NAMALWA (cell line): ENCODE data around the gene MAP3K7.
"Not testable (repeated sequence)": the region's sequence is repeated elsewhere in the genome, so short reads cannot be mapped to it uniquely, and the experiment has no call there.

Source experiments
- DNase-seq: peaks from one replicate; pipeline ENCODE4 v3.0.0-alpha.2; 2015; ENCODE audit warnings: low spot score

MAP3K7 gene

DNA sequence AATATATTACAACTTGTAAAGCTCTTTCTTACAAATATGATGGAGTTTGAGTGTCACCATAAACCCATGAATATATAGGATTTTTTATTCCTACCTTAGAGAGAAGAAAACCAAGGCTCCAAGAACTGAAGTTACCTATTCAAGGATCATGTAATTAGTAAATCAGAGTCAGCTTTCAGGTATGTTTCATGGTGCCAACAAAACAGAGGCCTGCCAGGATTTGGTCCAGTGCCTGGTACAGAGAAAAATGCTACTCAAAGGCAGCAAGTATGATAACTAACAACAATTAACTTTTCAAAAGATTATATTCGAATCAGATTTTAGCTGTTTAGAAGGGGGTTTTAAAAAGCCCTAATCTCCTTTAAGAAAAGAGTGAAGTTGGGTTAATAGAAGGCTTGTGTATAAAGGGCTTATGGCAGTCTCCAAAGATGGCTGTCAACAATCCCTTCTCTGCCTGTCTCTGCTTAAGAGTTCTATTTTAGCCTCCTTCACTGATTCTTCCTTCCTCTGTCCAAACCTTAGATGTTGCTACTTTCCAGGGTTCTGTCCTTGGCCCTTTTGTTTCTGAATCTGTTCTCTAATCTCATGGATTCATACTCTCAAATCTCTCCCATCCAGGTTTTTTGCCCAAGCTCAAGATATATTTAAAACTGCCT, 7.8 kb downstream of the MAP3K7 start:
- DNase-seq, result no peak

DNA sequence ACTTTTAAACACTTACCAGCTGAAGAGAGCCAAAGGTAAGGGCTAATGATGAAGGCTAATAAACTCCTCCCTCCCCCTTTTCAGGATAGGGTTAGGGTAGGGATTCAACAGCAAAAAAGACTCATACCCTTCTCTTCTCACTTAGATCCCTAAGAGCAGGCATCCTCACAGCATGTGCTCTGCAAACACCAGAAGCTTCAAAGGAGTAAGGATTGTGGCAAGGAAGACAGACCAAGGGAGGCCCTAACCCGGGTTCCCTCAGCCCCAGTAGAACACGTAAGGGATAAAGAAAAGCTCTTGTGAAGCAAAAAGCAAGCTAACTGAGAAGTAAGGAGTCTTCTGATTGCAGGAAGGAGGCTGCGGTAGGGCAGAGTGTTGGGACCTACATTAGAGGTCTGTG, 11.6 kb downstream of the MAP3K7 start:
- DNase-seq, result no peak

DNA sequence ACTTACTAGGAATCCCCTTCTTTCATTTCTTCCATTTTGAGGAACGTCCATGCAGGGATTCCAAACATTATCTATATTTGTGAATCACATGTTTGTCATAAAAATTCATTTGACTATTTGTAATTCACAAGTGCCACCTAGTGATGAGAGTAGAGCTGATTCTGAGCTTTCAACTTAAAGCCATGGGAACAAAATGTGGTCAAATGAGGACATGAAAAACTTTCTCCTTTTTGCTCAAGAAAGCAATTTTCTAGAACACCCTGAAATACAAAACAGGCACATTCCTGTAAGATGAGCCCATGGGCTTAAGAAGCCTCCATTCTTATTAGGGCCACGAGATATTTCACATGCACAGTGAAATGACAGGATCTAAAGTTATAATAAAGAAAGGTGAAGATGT, 12.3 kb downstream of the MAP3K7 start:
- DNase-seq, result peak; percentile 44

DNA sequence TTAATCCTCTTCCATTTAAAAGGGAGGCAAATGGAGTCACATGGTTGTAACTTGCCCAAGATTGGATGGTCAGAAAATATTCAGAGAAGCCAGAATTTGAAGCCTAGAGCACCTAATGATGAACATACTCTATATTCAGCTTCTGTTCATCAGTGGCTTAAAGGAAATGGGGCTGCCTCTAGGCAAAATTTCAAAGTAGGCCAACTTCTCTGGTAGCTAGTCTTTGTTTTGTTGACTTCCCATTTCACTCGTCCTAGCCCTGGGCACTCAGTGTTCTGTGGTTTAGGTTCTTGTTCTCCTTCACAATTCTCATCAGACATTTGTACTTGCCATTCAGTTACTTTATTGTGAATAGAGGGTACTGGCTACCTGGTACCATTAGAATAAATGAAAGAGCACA, 13.2 kb downstream of the MAP3K7 start:
- DNase-seq, result no peak

DNA sequence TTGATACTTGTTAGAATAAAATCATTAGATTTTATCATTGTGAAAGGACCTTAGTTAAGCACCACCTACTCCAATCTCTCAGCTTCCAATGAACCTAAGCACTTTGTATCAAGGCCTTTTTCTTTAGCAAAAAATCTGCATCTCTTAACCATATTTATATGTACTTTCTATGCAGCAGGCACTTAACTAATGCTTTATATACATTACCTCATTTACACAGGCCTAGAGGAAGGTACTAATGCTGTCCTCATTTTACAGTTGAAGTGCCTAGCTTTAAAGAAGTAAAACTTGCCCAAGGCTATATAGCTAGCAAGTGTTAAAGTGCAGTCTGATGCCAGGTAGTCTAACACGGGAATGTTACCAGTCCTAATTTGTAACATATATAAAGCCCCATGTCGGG, 14.0 kb downstream of the MAP3K7 start:
- no peak for DNase-seq

DNA sequence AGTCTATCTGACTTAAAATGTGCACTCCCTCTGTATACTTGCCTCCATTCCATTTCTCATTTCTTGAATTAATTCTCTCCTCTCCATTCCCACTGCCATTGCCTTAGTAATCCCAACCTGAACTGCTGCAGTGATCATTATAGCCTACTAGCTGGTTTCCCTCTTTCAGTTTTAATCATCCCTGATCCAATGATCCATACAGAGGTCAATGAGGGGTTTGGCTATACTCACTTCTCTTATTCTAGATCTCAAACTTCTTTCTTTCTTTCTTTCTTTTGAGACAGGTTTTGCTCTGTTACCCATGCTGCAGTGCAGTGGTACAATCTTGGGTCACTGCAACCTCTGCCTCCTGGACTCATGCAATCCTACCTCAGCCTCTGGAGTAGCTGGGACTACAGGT, 17.6 kb downstream of the MAP3K7 start:
- no peak for DNase-seq

DNA sequence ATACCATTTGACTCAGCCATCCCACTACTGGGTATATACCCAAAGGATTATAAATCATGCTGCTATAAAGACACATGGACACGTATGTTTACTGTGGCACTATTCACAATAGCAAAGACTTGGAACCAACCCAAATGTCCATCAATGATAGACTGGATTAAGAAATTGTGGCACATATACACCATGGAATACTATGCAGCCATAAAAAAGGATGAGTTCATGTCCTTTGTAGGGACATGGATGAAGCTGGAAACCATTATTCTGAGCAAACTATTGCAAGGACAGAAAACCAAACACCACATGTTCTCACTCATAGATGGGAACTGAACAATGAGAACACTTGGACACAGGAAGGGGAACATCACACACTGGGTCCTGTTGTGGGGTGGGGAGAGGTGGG, 19.2 kb downstream of the MAP3K7 start:
- DNase-seq, result not testable (repeated sequence)

DNA sequence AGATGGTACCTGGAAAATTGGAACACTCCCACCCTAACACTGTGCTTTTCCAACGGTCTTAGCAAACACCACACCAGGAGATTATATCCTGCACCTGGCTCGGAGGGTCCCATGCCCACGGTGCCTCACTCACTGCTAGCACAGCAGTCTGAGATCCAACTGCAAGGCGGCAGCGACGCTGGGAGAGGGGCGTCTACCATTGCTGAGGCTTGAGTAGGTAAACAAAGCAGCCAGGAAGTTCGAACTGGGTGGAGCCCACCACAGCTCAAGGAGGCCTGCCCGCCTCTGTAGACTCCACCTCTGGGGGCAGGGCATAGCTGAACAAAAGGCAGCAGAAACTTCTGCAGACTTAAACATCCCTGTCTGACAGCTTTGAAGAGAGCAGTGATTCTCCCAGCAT, 24.5 kb downstream of the MAP3K7 start:
- not testable (repeated sequence) for DNase-seq

DNA sequence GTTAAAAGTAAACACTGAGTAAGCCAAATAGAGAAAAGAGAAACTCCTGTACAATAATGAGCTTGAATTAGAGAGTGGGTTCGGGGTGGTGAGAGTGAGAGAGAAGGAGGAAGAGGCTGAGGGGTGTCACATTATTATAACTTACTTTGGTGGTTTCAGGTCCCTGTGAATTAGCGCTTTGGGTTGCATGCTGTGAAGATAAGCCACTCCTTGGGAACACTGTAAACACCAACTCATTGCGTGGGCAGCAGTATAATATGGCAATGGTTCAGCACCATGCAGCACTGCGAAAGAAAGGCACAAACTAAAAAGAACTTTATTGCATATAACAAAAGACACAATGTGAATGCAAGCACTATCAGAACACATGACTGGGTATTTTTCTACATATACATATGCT, 26.9 kb downstream of the MAP3K7 start:
- no peak for DNase-seq

DNA sequence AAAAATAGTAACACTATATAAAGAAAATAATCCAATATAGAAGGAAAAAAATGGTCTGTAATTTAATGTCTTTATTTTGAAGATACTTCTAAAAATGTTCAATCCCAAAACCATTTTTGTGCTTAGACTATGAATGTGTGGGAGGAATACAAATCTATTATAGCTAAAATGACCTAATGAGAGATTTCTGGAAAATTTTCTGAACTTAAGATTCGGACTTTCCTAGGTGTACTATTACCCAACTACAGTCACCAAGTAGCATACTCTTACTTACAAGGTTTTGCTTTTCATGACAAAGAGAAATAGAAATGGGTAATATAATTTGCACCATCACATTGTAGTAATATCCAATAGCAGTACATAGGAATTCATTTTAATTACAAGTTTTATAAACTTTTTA, 29.9 kb downstream of the MAP3K7 start:
- no peak for DNase-seq

DNA sequence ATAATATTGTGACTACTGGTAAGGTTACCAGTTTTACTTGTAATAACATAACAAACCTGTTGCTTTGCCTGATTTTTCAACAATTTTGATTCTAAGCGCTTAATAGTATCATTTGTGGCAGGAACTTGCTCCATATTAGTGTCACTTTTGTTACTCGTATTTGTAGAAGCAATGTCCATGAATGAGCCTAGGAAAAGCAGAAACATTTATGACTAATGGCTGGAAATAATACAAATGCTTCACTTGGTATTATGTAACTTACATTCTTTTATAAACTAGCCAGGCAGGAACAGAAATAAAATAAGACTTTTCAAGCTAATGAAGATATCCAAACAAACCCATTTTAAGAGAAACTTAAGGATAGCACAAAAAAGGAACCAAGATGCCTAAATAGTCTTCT, 38.9 kb downstream of the MAP3K7 start:
- DNase-seq, result no peak

DNA sequence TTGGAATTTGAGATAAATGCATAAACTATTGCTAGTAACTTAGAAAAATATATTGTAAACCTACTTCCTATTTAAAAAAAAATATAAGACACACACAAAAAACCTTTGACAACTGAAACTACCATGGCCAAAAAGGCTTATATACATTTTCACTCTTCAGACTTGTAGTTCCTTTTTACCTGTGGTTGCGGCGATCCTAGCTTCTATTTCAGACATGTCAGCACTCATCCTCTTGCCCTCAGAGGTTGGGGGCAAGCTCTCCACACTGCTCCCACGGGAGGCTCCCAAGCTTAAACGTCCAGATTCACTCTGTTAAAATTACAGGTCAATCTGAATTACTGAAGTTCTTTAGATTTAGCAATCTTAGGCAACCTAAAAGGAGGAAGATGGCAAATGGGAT, 39.8 kb downstream of the MAP3K7 start:
- DNase-seq, result no peak

DNA sequence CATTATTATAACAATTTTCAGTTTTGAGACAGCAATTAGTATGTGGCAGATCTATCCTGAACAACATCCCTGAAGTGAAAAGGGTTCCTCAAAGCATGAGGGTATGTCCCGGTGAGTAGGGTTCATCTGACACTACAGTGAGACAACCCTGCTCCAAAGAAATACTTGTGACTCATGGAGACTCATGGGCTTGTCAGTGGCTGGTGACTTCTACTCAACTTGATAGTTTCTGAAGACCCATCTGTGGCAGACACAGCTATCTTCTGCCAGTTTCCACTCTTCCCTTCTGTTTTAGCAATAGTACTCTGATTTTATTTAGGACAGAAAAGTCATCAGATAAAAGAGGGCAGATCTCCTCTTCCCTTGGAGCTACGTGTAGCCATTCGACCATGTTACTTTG, 41.4 kb downstream of the MAP3K7 start:
- DNase-seq, result no peak

DNA sequence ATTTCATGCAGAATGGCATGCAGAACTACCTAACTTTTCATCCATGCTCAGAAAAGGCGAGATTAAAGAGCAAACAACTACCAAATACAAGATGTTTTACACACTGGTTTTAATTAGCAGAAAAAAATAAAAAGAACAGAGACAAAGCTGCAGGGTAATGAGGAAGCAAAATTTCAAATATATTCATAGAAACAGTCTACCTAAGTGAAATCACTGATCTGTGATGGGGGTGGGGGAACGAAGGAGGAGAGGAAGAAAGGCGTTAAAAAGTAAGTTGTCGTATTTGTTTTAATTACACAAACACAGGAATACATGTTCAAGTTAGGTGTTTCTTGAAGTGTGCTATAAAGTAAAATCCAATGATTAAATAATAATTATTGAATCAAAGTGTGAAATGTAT, 42.1 kb downstream of the MAP3K7 start:
- no peak for DNase-seq

DNA sequence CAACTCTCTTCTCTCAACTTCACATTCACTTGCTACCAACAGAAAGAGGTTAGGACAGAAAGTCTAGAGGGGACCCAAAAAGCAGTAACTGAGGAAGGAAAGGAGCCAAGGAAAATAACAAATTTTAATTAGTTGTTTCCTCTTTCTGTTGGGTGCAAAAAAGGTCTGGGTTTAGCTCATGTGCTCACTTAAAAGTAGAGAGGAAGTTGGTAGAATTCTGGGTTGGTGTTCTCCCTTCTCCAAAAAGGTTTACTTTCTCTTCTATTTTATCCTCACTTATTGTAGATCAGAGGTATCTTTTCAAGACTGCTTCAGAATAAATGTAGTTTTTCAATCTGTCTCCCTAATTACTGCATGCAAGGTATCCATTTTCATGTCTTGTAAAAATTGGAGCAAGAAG, 42.8 kb downstream of the MAP3K7 start:
- no peak for DNase-seq

DNA sequence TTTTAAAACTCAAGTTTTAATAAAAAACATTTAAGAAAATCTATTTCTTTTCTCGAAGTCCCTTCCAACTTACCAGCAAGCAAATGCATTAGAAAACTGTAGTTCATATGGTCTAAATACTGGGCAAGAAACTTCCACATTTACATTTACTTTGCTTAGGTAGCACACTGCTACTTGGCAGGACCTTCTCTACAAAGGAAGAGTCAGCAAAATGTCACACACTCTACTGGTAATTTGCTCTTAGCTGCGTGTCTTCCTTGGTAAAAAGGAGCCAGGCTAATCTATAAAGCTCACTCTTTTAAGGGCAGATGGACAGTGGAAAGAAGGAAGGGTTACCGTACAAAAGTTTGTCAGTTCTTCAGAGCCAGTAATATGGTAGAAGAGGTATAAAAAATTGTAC, 45.7 kb downstream of the MAP3K7 start:
- no peak for DNase-seq

DNA sequence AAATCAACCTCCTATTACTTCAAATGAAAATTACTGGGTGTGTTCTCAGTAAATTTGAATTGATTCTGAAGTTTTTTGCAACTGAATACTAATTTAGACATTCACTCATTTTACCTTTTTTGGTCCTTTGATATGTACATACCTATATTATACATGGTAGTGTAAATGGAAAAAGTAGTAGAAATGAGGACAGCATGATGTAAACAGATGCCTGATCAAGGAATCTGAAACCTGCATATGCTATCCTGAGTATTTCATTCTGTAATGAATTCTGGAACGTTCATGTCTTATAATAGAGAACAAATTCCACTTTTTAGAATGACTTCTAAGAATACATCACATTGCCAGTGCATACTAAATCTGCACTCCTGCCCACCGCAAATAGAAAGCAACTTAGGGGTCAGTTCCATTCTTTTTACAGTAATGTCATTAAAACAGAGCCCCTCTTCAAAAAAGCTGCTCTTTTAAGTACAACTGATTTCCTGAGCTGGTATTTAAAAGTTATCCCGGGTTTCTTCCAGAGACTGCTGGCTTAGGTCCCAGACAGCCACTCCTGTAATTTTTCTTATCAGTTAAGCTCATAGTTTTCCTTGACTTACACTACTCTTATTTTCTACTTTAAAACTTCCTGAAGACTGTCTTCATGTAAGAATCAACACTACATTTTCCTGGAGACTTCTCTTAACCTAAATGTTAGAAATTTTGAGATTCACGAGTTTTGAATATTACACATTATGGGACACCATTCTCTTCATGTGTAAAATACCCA, 48.4 kb downstream of the MAP3K7 start:
- DNase-seq, result no peak

DNA sequence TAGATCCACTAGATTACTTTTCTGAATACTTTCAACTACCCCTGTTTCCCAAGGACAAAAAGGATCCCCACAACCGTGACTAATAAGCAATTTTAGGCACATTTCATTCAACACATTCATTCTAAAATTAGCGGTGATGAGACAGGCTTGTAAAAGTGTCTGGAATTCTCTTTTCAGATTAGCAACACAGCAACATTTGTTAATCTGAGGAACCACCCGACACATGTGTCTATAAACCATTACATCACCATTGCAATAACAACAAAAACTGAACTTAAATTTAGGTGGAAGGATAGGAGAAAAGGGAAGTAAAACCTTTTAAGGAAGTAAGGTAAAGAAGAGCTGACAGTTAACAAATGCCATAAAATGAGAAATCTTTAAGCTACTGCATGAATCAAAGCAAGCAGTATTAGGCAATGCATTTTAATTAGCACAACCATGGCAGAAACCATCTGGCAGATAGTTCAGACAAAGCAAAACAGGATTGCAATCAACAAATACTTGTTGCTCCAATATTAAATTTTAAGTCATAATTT, 49.1 kb downstream of the MAP3K7 start:
- DNase-seq, result peak; percentile 85

DNA sequence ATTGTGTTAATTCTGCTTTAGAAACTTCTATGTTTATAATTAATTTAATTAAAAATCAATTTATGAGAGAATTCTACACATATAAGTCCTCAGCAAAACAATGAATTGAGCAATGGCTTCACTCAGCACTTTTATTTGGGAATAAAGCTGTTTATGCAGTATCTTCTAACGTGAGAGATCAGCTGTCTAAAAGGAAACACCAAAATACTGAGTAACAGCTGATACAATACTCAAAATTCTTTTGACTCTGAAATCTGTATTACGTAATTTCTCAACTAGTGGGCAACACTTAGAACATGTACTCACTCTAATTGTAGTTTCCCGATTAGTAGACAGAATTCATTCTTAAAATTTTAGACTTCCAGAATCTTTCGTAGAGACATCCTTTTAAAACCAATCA, 49.8 kb downstream of the MAP3K7 start:
- no peak for DNase-seq

DNA sequence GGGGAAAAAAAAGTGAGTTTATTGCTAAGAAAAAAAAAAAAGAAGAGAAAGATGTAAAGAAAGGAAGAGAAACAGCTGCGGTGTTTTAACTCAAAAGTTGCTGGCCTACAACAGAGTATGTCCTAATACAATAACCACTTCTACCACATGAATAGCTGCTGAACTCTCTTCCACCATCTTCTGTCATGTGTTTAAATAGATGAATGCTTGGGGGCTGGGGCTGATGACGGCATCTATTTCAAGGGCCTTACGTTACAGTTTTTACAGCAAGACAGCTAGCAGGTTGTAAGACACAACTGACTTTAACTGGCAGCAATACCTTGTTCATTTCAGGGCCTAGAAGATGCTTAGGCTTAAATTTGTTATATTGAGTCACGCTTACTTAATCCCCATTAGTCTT, 50.4 kb downstream of the MAP3K7 start:
- DNase-seq, result no peak

DNA sequence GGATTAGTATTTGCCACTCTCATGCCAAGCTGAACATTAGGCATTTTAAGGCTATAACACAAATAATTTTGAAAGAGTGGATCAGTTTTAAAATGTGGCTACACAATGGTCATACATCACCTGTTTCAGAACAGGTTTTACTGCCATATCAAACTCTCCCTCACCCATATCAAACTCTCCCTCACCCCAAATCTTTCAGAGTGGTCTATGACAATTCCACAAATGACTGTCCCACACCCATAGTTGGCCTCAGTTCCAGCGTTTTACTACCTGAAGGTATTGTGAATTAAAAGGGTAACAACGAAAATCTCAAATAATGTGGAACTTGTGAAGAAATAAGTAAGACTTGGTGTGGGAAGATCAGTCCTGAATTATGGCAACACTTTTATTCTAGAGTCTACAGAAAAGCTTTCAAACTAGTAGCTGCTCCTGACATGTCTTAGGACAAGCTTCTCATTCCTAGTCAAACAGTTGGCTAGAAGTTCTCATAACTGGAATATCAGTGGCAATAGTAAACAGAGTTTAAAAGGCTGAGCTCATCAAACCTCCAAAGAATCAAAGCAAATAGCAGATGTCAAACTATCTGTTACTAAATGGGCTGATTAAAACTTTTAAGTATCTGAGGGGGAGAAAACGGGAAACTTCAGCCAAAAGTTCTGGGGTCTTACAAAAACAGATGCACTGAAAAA, 52.4 kb downstream of the MAP3K7 start:
- no peak for DNase-seq

DNA sequence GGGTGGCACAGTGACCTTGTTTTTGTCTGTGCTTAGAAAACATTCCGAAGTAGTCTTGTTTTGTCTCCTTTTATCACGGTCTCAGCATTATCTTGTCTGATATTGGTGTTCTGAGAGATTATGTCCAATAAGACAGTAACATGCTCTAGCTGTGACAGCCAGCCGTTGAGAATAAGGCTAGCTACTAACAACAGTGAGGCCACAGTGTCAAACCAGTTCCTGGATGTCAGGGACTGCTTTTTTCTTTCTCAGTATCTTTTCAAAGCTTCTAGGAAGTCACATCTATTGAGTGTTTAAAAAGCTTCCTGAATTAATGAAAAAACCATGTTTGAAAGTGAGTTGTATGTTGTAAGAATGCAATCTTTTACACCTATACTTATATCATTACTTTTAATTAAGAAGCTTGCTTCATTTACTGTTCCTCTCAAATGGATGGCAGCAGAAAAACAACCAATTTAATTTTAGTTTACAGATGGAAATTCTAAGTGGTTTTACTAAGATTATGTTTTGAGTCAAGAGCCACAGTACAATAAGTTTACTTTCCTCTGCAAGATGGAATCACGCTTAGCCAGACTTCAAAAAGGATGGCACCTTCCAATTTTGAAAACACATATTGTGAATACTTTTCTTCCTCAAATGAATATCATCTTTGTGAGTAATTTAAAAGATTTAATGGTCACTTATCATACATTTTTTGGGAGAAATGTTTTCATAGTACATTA, 53.1 kb downstream of the MAP3K7 start:
- no peak for DNase-seq
